ENCODE data around the gene RPA3.

The RPA3 gene

DNA sequence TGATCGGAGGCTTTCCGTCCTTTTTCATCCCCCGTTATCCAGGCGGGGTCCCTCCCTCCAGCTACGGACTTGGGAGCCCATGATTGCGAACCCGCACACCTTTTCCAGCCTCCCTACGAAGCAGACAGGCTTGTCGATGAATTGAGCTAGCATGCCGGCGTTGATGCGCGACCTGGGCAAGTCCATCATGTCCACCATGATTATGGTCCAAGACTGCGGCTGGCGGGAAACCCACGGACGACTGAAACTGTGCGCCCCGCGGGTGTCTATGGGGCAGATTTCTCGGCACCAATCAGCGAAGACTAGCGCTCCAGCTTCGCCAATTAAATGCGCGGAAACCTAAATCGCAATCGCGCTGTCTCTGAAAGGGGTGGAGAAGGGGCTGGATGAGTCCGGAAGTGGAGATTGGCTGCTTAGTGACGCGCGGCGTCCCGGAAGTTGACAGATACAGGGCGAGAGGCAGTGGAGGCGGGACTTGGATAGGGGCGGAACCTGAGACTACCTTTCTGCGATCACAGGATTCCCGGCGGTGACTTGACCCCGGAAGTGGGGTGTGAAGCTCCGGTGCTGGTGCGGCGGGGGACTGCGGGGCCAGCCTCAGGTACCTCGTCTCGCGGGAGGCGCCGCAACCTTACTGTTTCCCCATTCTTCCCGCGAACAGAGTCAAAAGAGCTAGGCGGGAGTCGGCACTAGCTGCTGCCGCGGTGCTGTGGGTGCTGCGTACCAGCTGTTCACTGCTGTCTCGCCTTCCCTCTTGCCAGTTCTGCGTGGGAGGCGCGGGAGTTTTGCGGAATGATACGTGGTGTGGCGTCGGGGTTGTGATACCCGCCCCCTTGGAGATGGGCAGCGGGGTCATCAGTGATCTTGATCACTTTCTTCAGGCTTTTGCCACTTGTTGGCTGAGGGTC, 77.9 kb downstream of the RPA3 start, which contains the start of gene UMAD1 (continued):
- no peak for TF ChIP-seq ZBTB49 (tag by site-specific recombination; IDR thresholded peaks at IDR 0.05; ENCODE audit: low read depth)
- TF ChIP-seq ZNF639 (tag by site-specific recombination; IDR thresholded peaks at IDR 0.05), result peak; percentile 32; the same call in 1 of the 2 replicates
- TF ChIP-seq ZBTB6 (tag by site-specific recombination; IDR thresholded peaks at IDR 0.05), result no peak
- TF ChIP-seq ZNF202 (tag by site-specific recombination; IDR thresholded peaks at IDR 0.05; ENCODE audit: borderline replicate concordance), result no peak
- no peak for TF ChIP-seq ZNF132 (tag by site-specific recombination; IDR thresholded peaks at IDR 0.05; ENCODE audit: borderline replicate concordance)
- TF ChIP-seq, protein P1, sequence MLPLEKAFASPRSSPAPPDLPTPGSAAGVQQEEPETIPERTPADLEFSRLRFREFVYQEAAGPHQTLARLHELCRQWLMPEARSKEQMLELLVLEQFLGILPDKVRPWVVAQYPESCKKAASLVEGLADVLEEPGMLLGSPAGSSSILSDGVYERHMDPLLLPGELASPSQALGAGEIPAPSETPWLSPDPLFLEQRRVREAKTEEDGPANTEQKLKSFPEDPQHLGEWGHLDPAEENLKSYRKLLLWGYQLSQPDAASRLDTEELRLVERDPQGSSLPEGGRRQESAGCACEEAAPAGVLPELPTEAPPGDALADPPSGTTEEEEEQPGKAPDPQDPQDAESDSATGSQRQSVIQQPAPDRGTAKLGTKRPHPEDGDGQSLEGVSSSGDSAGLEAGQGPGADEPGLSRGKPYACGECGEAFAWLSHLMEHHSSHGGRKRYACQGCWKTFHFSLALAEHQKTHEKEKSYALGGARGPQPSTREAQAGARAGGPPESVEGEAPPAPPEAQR (tag by site-specific recombination; IDR thresholded peaks at IDR 0.05), result no peak
- peak; percentile 78 for TF ChIP-seq PATZ1 (tag by site-specific recombination; IDR thresholded peaks at IDR 0.05)
- no peak for TF ChIP-seq ZNF239 (tag by site-specific recombination; IDR thresholded peaks at IDR 0.05)
- TF ChIP-seq ZSCAN23 (tag by site-specific recombination; IDR thresholded peaks at IDR 0.05), result peak; percentile 34; the same call in 1 of the 2 replicates
- TF ChIP-seq, protein P2, sequence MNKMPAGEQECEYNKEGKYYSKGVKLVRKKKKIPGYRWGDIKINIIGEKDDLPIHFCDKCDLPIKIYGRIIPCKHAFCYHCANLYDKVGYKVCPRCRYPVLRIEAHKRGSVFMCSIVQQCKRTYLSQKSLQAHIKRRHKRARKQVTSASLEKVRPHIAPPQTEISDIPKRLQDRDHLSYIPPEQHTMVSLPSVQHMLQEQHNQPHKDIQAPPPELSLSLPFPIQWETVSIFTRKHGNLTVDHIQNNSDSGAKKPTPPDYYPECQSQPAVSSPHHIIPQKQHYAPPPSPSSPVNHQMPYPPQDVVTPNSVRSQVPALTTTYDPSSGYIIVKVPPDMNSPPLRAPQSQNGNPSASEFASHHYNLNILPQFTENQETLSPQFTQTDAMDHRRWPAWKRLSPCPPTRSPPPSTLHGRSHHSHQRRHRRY (tag by site-specific recombination; IDR thresholded peaks at IDR 0.05), result no peak
- no peak for TF ChIP-seq ZNF548 (tag by site-specific recombination; IDR thresholded peaks at IDR 0.05)
- no peak for TF ChIP-seq TRIM28 (IDR thresholded peaks at IDR 0.05; ENCODE audit: borderline replicate concordance, low read length)
- no peak for TF ChIP-seq ZNF248 (tag by site-specific recombination; IDR thresholded peaks at IDR 0.05)
- TF ChIP-seq OVOL3 (tag by site-specific recombination; IDR thresholded peaks at IDR 0.05), result no peak
- TF ChIP-seq ZNF341 (tag by site-specific recombination; IDR thresholded peaks at IDR 0.05; ENCODE audit: low read depth), result peak; percentile 91
- TF ChIP-seq, protein P3, sequence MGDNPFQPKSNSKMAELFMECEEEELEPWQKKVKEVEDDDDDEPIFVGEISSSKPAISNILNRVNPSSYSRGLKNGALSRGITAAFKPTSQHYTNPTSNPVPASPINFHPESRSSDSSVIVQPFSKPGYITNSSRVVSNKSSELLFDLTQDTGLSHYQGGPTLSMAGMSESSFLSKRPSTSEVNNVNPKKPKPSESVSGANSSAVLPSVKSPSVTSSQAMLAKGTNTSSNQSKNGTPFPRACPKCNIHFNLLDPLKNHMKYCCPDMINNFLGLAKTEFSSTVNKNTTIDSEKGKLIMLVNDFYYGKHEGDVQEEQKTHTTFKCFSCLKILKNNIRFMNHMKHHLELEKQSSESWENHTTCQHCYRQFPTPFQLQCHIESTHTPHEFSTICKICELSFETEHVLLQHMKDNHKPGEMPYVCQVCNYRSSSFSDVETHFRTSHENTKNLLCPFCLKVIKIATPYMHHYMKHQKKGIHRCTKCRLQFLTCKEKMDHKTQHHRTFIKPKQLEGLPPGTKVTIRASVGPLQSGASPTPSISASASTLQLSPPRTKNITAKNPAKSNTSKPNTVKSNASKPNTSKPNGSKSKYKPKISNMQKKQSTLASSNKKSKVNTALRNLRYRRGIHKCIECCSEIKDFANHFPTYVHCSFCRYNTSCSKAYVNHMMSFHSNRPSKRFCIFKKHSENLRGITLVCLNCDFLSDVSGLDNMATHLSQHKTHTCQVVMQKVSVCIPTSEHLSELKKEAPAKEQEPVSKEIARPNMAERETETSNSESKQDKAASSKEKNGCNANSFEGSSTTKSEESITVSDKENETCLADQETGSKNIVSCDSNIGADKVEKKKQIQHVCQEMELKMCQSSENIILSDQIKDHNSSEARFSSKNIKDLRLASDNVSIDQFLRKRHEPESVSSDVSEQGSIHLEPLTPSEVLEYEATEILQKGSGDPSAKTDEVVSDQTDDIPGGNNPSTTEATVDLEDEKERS (tag by site-specific recombination; IDR thresholded peaks at IDR 0.05), result no peak
- no peak for TF ChIP-seq GFI1B (tag by site-specific recombination; IDR thresholded peaks at IDR 0.05)
- no peak for TF ChIP-seq ZNF416 (tag by site-specific recombination; IDR thresholded peaks at IDR 0.05)
- TF ChIP-seq WT1 (tag by site-specific recombination; IDR thresholded peaks at IDR 0.05), result peak; percentile 64
- 0 out of 2 replicates have a peak, but pooled peaks have one; percentile 64 for TF ChIP-seq ZBTB1 (tag by site-specific recombination; IDR thresholded peaks at IDR 0.05)
- TF ChIP-seq, protein P4, sequence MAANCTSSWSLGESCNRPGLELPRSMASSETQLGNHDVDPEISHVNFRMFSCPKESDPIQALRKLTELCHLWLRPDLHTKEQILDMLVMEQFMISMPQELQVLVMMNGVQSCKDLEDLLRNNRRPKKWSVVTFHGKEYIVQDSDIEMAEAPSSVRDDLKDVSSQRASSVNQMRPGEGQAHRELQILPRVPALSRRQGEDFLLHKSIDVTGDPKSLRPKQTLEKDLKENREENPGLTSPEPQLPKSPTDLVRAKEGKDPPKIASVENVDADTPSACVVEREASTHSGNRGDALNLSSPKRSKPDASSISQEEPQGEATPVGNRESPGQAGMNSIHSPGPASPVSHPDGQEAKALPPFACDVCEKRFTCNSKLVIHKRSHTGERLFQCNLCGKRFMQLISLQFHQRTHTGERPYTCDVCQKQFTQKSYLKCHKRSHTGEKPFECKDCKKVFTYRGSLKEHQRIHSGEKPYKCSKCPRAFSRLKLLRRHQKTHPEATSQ (tag by site-specific recombination; IDR thresholded peaks at IDR 0.05), result 0 out of 2 replicates have a peak, but pooled peaks have one; percentile 44
- no peak for TF ChIP-seq ZNF292 (tag by site-specific recombination; IDR thresholded peaks at IDR 0.05; ENCODE audit: borderline replicate concordance, low read depth)

Data from HEK293 (cell line).